SK-N-SH treated with all-trans-retinoic acid at 6 μM for 48 hours (cell line): ENCODE results near the gene TMEM141.

Source experiments
- ARNTL ChIP-seq: fragments of 450-650 bp; formaldehyde crosslinking; IDR thresholded peaks from 2 replicates; pipeline ENCODE4 v1.5.0; 2020; ENCODE audit warnings: low read depth, mild to moderate bottlenecking, moderate library complexity, borderline replicate concordance
- BACH2 ChIP-seq: fragments of 250-450 bp; sonication (Bioruptor Pico); IDR thresholded peaks from 2 replicates; pipeline ENCODE4 v1.9.0; 2021; ENCODE audit warnings: mild to moderate bottlenecking, borderline replicate concordance
- CSDC2 ChIP-seq: fragments of 250-450 bp; sonication (Bioruptor Pico); IDR thresholded peaks from 2 replicates; pipeline ENCODE4 v1.5.0; 2020; ENCODE audit warnings: mild to moderate bottlenecking, moderate library complexity
- CSRNP3 ChIP-seq: fragments of 250-450 bp; sonication (Bioruptor Pico); IDR thresholded peaks from 2 replicates; pipeline ENCODE4 v1.5.1; 2021; ENCODE audit warnings: mild to moderate bottlenecking, moderate library complexity
- GLIS3 ChIP-seq: fragments of 250-450 bp; sonication (Bioruptor Pico); IDR thresholded peaks from 2 replicates; pipeline ENCODE4 v1.5.0; 2020; ENCODE audit warnings: mild to moderate bottlenecking, moderate library complexity
- OSR1 ChIP-seq: fragments of 250-450 bp; sonication (Bioruptor Pico); IDR thresholded peaks from 2 replicates; pipeline ENCODE4 v1.8.0; 2022; ENCODE audit warnings: moderate library complexity, mild to moderate bottlenecking, inconsistent platforms
- POU6F1 ChIP-seq: fragments of 250-450 bp; sonication (Bioruptor Pico); IDR thresholded peaks from 2 replicates; pipeline ENCODE4 v1.8.0; 2021; ENCODE audit warnings: low read depth, mild to moderate bottlenecking, moderate library complexity, borderline replicate concordance
- RARB ChIP-seq: fragments of 250-450 bp; sonication (Bioruptor Pico); IDR thresholded peaks from 2 replicates; pipeline ENCODE4 v1.8.0; 2021; ENCODE audit warnings: mild to moderate bottlenecking, moderate library complexity
- SNAI2 ChIP-seq: fragments of 250-450 bp; sonication (Bioruptor Pico); IDR thresholded peaks from 2 replicates; pipeline ENCODE4 v1.5.0; 2020; ENCODE audit warnings: mild to moderate bottlenecking, moderate library complexity
- TCF4 ChIP-seq: fragments of 250-450 bp; sonication (Bioruptor Pico); IDR thresholded peaks from 2 replicates; pipeline ENCODE4 v1.8.0; 2021; ENCODE audit warnings: mild to moderate bottlenecking, moderate library complexity, borderline replicate concordance
- ZC3H10 ChIP-seq: fragments of 250-450 bp; sonication (Bioruptor Pico); IDR thresholded peaks from 2 replicates; pipeline ENCODE4 v1.5.1; 2021; ENCODE audit warnings: mild to moderate bottlenecking, moderate library complexity
- ZFP30 ChIP-seq: fragments of 450-650 bp; formaldehyde crosslinking; IDR thresholded peaks from 2 replicates; pipeline ENCODE4 v1.5.0; 2022; ENCODE audit warnings: mild to moderate bottlenecking, moderate library complexity
- TF ChIP-seq, protein P1 (sequence below): fragments of 250-450 bp; sonication (Bioruptor Pico); IDR thresholded peaks from 2 replicates; pipeline ENCODE4 v1.5.1; 2020; ENCODE audit warnings: low read depth, mild to moderate bottlenecking, moderate library complexity
- TF ChIP-seq, protein P2 (sequence below): fragments of 250-450 bp; sonication (Bioruptor Pico); IDR thresholded peaks from 2 replicates; pipeline ENCODE4 v1.8.0; 2020; ENCODE audit warnings: mild to moderate bottlenecking, moderate library complexity, borderline replicate concordance

DNA sequence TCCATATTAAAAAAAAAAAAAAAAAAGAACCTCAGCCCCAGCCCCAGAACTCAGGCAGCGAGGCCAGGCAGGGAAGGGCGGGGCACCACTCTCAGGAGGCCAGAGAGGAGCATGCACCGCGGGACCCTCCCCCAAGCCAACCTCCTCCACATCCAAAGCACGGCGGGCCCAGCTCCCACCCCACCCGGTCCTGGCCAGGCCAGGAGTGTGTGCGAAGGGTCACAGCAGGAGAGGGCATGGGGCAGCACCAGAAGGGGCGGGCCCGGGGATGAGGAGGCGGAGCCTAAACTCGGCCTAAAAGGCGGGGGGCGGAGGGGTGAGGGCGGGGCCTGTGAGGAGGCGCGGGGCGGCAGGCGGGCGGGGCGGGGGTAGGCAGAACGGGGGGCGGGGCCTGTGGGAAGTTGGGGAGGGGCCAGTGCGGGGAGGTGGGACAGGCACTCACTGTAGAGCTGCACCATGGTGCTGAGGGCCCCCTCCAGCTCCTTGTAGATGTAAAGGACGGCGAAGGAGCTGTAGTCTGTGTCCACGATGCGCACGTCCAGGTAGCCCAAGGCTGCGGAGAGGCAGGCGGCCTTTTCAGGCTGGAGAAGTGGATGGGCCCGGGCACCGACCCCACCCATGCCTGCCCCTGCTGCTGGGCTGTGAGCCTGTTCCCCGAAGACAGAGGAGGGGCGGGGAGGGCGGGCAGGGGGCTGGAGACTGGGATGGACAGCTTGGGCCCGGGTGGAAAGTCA lies 28.1 kb upstream of the TMEM141 start:
- TF ChIP-seq, protein P1, sequence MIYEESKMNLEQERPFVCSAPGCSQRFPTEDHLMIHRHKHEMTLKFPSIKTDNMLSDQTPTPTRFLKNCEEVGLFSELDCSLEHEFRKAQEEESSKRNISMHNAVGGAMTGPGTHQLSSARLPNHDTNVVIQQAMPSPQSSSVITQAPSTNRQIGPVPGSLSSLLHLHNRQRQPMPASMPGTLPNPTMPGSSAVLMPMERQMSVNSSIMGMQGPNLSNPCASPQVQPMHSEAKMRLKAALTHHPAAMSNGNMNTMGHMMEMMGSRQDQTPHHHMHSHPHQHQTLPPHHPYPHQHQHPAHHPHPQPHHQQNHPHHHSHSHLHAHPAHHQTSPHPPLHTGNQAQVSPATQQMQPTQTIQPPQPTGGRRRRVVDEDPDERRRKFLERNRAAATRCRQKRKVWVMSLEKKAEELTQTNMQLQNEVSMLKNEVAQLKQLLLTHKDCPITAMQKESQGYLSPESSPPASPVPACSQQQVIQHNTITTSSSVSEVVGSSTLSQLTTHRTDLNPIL (CRISPR knock-in tag) = no peak
- no peak for TF ChIP-seq SNAI2
- TF ChIP-seq BACH2 (CRISPR knock-in tag) = no peak
- TF ChIP-seq ZC3H10 (CRISPR knock-in tag) = no peak
- TF ChIP-seq, protein P2, sequence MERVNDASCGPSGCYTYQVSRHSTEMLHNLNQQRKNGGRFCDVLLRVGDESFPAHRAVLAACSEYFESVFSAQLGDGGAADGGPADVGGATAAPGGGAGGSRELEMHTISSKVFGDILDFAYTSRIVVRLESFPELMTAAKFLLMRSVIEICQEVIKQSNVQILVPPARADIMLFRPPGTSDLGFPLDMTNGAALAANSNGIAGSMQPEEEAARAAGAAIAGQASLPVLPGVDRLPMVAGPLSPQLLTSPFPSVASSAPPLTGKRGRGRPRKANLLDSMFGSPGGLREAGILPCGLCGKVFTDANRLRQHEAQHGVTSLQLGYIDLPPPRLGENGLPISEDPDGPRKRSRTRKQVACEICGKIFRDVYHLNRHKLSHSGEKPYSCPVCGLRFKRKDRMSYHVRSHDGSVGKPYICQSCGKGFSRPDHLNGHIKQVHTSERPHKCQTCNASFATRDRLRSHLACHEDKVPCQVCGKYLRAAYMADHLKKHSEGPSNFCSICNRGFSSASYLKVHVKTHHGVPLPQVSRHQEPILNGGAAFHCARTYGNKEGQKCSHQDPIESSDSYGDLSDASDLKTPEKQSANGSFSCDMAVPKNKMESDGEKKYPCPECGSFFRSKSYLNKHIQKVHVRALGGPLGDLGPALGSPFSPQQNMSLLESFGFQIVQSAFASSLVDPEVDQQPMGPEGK (CRISPR knock-in tag) = no peak
- no peak for TF ChIP-seq GLIS3 (CRISPR knock-in tag)
- TF ChIP-seq CSDC2 = no peak
- no peak for TF ChIP-seq ARNTL (CRISPR knock-in tag)
- no peak for TF ChIP-seq TCF4
- no peak for TF ChIP-seq CSRNP3 (CRISPR knock-in tag)
- TF ChIP-seq RARB = no peak
- no peak for TF ChIP-seq POU6F1
- TF ChIP-seq ZFP30 (CRISPR knock-in tag) = no peak
- TF ChIP-seq OSR1 (CRISPR knock-in tag) = no peak
